ENCODE data around the gene MAGEB16.

DNA sequence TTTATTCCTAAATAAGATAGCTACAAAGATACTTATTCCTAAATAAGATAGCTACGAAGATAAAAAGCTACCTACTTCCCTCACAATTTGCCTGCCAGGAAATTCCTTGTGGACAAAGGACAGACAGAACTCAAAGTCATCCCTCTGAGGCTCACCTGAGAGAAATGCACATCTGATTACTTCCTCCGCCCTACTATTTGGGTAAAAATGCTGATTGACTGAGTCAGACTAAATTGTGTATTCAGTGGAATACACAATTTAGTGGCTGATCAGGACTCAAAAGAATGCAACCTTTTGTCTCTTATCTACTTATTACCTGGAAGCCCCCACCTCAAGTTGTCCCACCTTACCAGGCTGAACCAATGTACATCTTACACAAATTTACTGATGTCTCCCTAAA lies 10.3 kb upstream of the MAGEB16 start:
- TF ChIP-seq POLR2AphosphoS5 (IDR thresholded peaks at IDR 0.05), result no peak
- TF ChIP-seq, protein P1, sequence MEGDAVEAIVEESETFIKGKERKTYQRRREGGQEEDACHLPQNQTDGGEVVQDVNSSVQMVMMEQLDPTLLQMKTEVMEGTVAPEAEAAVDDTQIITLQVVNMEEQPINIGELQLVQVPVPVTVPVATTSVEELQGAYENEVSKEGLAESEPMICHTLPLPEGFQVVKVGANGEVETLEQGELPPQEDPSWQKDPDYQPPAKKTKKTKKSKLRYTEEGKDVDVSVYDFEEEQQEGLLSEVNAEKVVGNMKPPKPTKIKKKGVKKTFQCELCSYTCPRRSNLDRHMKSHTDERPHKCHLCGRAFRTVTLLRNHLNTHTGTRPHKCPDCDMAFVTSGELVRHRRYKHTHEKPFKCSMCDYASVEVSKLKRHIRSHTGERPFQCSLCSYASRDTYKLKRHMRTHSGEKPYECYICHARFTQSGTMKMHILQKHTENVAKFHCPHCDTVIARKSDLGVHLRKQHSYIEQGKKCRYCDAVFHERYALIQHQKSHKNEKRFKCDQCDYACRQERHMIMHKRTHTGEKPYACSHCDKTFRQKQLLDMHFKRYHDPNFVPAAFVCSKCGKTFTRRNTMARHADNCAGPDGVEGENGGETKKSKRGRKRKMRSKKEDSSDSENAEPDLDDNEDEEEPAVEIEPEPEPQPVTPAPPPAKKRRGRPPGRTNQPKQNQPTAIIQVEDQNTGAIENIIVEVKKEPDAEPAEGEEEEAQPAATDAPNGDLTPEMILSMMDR (IDR thresholded peaks at IDR 0.05), result no peak

Measured in upper lobe of left lung (tissue), 4 donors.